Neural cell (in vitro differentiated cells): Measurements from ENCODE around the gene TCIRG1. TPM values are rescaled to one million over a fixed set of nuclear protein-coding genes. Genes with fewer than 3 reads are reported as not detected.

Experiments used
- H2AFZ ChIP-seq: fragments of 200-600, 300-800 bp; sonication (generic), shearing (Covaris generic); 2 replicates; pipeline ENCODE4 v1.6.0; 2014; ENCODE audit warnings: low read depth, mild to moderate bottlenecking, antibody characterized with exemption, low read length, moderate library complexity
- H3F3A ChIP-seq: fragments of 200-600 bp; shearing (Covaris generic); 2 replicates; pipeline ENCODE4 v1.6.1; 2016; ENCODE audit warnings: mild to moderate bottlenecking, moderate library complexity, mixed read lengths, antibody characterized with exemption, low read length; ENCODE audit not compliant: insufficient read depth, poor library complexity, severe bottlenecking
- H3K27ac ChIP-seq: fragments of 200-600, 300-800 bp; sonication (generic), shearing (Covaris generic); 2 replicates; pipeline ENCODE4 v1.5.1; 2014; ENCODE audit warnings: mild to moderate bottlenecking, low read length, moderate library complexity
- H3K27me3 ChIP-seq: fragments of 300-800, 200-600 bp; sonication (generic), shearing (Covaris generic); 2 replicates; pipeline ENCODE4 v1.6.0; 2014; ENCODE audit warnings: mild to moderate bottlenecking, low read depth, low read length, moderate library complexity; ENCODE audit not compliant: insufficient read depth
- H3K36me3 ChIP-seq: fragments of 300-800, 200-600 bp; sonication (generic), shearing (Covaris generic); 2 replicates; pipeline ENCODE4 v1.5.1; 2014; ENCODE audit warnings: mild to moderate bottlenecking, antibody characterized with exemption, low read length, moderate library complexity; ENCODE audit not compliant: insufficient read depth
- H3K4me2 ChIP-seq: fragments of 300-800, 200-600 bp; sonication (generic), shearing (Covaris generic); 2 replicates; pipeline ENCODE4 v1.6.0; 2014; ENCODE audit warnings: mild to moderate bottlenecking, low read length
- H3K4me3 ChIP-seq: fragments of 300-800, 200-600 bp; sonication (generic), shearing (Covaris generic); 2 replicates; pipeline ENCODE4 v1.5.1; 2014; ENCODE audit warnings: mild to moderate bottlenecking, low read length, moderate library complexity
- H3K79me2 ChIP-seq: fragments of 200-600 bp; shearing (Covaris generic); replicated peaks from 2 replicates; pipeline ENCODE4 v1.6.0; 2014; ENCODE audit warnings: mild to moderate bottlenecking, low read length, moderate library complexity; ENCODE audit not compliant: insufficient read depth
- H3K9ac ChIP-seq: fragments of 300-800, 200-600 bp; sonication (generic), shearing (Covaris generic); 2 replicates; pipeline ENCODE4 v1.6.1; 2016; ENCODE audit warnings: mild to moderate bottlenecking, low read length, mixed read lengths
- H3K9me2 ChIP-seq: fragments of 200-600 bp; shearing (Covaris generic); 2 replicates; pipeline ENCODE4 v1.6.1; 2016; ENCODE audit warnings: mild to moderate bottlenecking, low read length, mixed read lengths; ENCODE audit not compliant: insufficient read depth
- H3K9me3 ChIP-seq: fragments of 200-600, 300-800 bp; sonication (generic), shearing (Covaris generic); 2 replicates; pipeline ENCODE4 v1.6.1; 2016; ENCODE audit warnings: mild to moderate bottlenecking, mixed run types, low read length, moderate library complexity, mixed read lengths
- H4K20me1 ChIP-seq: fragments of 200-600 bp; shearing (Covaris generic); 2 replicates; pipeline ENCODE4 v1.6.1; 2016; ENCODE audit warnings: mild to moderate bottlenecking, mixed run types; ENCODE audit not compliant: insufficient read depth
- CTCF ChIP-seq: fragments of 450-650 bp; IDR thresholded peaks from 2 replicates; pipeline ENCODE4 v1.5.1; 2014; ENCODE audit warnings: antibody characterized with exemption, mild to moderate bottlenecking, moderate library complexity; ENCODE audit not compliant: poor library complexity, severe bottlenecking
- EP300 ChIP-seq: fragments of 450-650 bp; conservative IDR thresholded peaks from 2 replicates; pipeline ENCODE4 v1.6.1; 2014; ENCODE audit warnings: antibody characterized with exemption, mild to moderate bottlenecking, moderate library complexity; ENCODE audit not compliant: poor library complexity, severe bottlenecking
- EZH2 ChIP-seq: fragments of 200-600, 300-800 bp; shearing (Covaris generic), sonication (generic); IDR thresholded peaks from 2 replicates; pipeline ENCODE4 v1.6.1; 2014; ENCODE audit warnings: antibody characterized with exemption, low read length, borderline replicate concordance, mild to moderate bottlenecking; ENCODE audit not compliant: insufficient read depth, poor library complexity, severe bottlenecking
- MXI1 ChIP-seq: fragments of 450-650 bp; conservative IDR thresholded peaks from 2 replicates; pipeline ENCODE4 v1.6.1; 2014; ENCODE audit warnings: antibody characterized with exemption, mild to moderate bottlenecking; ENCODE audit not compliant: poor library complexity, severe bottlenecking
- POLR2AphosphoS5 ChIP-seq: IDR thresholded peaks from 2 replicates; pipeline ENCODE4 v1.6.1; 2012
- RAD21 ChIP-seq: fragments of 450-650 bp; conservative IDR thresholded peaks from 2 replicates; pipeline ENCODE4 v1.6.1; 2014; ENCODE audit warnings: antibody characterized with exemption, mild to moderate bottlenecking, moderate library complexity
- SMC3 ChIP-seq: fragments of 450-650 bp; conservative IDR thresholded peaks from 2 replicates; pipeline ENCODE4 v1.6.1; 2014; ENCODE audit warnings: antibody characterized with exemption, mild to moderate bottlenecking, moderate library complexity; ENCODE audit not compliant: poor library complexity
- TAF1 ChIP-seq: IDR thresholded peaks from 2 replicates; pipeline ENCODE4 v1.6.1; 2012; ENCODE audit warnings: low read depth
- polyA plus RNA-seq: library from polyadenylated mRNA; depleted of rRNA; stranded (reverse); fragments of >200 nt; gene quantifications from 2 replicates; pipeline ENCODE4 v1.2.3, GENCODE V29; 2014
- TF ChIP-seq, protein P1 (sequence below): IDR thresholded peaks from 2 replicates; pipeline ENCODE4 v1.6.1; 2012; ENCODE audit warnings: borderline replicate concordance

Gene TCIRG1
- polyA plus RNA-seq, 1 donor from 2014 or later, result 1.8 TPM

GRCh38 chr11:67996051-67996450 lies 42.8 kb upstream of the TCIRG1 start (continued):
- TF ChIP-seq SMC3 (no peak), POLR2AphosphoS5 (no peak)

DNA sequence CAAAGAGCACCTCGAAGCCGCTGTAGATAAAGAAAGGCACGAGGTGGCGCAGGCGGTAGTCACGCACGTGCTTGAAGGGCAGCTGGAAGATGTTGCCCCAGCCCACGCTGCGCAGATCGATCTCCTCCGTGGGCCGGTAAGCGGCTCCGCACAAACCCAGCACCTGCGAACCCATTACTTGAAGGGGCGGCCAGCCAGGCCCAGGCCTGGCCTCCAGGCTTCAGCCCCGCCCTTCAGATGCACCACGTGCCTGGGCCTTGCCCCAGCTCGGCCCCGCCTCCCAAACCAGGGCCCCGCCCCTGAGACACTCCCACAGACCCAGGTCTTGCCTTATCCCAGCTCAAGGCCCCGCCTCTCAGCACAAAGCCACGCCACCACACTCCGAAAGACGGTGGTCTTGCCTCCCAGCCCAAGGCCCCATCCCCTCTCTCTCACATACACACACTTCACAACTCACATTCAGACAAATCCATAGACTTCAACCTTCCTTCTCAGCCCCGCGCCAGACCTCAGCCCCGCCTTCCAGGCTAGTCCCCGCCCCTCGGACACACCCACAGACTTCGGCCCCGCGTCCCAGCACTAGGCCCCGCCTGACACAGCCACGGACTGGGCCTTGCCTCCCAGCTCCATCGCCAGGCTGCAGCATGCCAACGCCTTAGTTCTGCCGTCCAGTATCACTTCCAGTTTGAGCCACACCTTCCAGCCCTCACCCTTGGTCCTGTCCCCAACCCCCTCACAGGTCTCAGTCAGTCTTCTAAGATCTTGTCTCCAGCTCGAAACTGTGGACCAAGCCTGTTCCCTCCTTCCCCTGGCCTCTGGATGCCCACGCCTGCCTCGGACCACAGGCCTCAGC lies 42.0 kb upstream of the TCIRG1 start:
- H2AFZ ChIP-seq, result no peak overlapping the region

GRCh38 chr11:67997475-67997921 lies 41.3 kb upstream of the TCIRG1 start:
- Histone ChIP-seq H3K9me2 (no peaks in the 10 kb centered on the region), H3K36me3 (no peaks in the 10 kb centered on the region), H3K27ac (no peak overlapping the region), H4K20me1 (no peaks in the 10 kb centered on the region), H3K9ac (no peak overlapping the region), H3K4me2 (no peak overlapping the region), H3K27me3 (peaks cover 5% of the 10 kb centered on the region), H2AFZ (no peak overlapping the region), H3K4me3 (no peak overlapping the region), H3K79me2 (no peaks in the 10 kb centered on the region), H3F3A (no peaks in the 10 kb centered on the region), H3K9me3 (no peaks in the 10 kb centered on the region)
- TF ChIP-seq EP300 (no peak), TAF1 (no peak), EZH2 (no peak), POLR2AphosphoS5 (no peak), RAD21 (no peak), MXI1 (no peak), SMC3 (no peak), CTCF (no peak)
- TF ChIP-seq, protein P1, sequence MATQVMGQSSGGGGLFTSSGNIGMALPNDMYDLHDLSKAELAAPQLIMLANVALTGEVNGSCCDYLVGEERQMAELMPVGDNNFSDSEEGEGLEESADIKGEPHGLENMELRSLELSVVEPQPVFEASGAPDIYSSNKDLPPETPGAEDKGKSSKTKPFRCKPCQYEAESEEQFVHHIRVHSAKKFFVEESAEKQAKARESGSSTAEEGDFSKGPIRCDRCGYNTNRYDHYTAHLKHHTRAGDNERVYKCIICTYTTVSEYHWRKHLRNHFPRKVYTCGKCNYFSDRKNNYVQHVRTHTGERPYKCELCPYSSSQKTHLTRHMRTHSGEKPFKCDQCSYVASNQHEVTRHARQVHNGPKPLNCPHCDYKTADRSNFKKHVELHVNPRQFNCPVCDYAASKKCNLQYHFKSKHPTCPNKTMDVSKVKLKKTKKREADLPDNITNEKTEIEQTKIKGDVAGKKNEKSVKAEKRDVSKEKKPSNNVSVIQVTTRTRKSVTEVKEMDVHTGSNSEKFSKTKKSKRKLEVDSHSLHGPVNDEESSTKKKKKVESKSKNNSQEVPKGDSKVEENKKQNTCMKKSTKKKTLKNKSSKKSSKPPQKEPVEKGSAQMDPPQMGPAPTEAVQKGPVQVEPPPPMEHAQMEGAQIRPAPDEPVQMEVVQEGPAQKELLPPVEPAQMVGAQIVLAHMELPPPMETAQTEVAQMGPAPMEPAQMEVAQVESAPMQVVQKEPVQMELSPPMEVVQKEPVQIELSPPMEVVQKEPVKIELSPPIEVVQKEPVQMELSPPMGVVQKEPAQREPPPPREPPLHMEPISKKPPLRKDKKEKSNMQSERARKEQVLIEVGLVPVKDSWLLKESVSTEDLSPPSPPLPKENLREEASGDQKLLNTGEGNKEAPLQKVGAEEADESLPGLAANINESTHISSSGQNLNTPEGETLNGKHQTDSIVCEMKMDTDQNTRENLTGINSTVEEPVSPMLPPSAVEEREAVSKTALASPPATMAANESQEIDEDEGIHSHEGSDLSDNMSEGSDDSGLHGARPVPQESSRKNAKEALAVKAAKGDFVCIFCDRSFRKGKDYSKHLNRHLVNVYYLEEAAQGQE, result no peak

More for the DNA sequence above, 42.0 kb upstream of the TCIRG1 start:
- Histone ChIP-seq H3K79me2 (no peaks in the 10 kb centered on the region), H3K27ac (no peak overlapping the region), H3K9me2 (no peaks in the 10 kb centered on the region), H3K4me3 (no peak overlapping the region), H3K4me2 (no peak overlapping the region), H3K9ac (no peak overlapping the region), H3K36me3 (no peaks in the 10 kb centered on the region), H4K20me1 (no peaks in the 10 kb centered on the region), H3K9me3 (no peaks in the 10 kb centered on the region), H3K27me3 (no peaks in the 10 kb centered on the region), H3F3A (no peaks in the 10 kb centered on the region)
- no peak for TF ChIP-seq TAF1
